ENCODE results near the gene BTNL9.
"Not testable (repeated sequence)": the region's sequence is repeated elsewhere in the genome, so short reads cannot be mapped to it uniquely, and the experiment has no call there.

Gene BTNL9

GRCh38 chr5:181063514-181063913, 23.4 kb downstream of the BTNL9 start:
- DNase-seq = no peak

- DNase-seq = no peak
These were observed 24.9 kb downstream of the BTNL9 start for GRCh38 chr5:181064987-181065386.

- DNase-seq = no peak
These were observed 29.9 kb downstream of the BTNL9 start for GRCh38 chr5:181069767-181070491.

GRCh38 chr5:181070523-181070922, 30.5 kb downstream of the BTNL9 start:
- DNase-seq = no peak

GRCh38 chr5:181071257-181071656, 31.2 kb downstream of the BTNL9 start:
- no peak for DNase-seq

GRCh38 chr5:181076920-181077319, 36.9 kb downstream of the BTNL9 start:
- no peak for DNase-seq

GRCh38 chr5:181081989-181082388, 41.9 kb downstream of the BTNL9 start:
- no peak for DNase-seq

GRCh38 chr5:181084621-181085195, 44.6 kb downstream of the BTNL9 start:
- no peak for DNase-seq

GRCh38 chr5:181086026-181086883, 46.2 kb downstream of the BTNL9 start:
- DNase-seq = no peak

- DNase-seq = no peak
These were observed 46.8 kb downstream of the BTNL9 start for GRCh38 chr5:181086884-181087205.

- DNase-seq = no peak
These were observed 47.2 kb downstream of the BTNL9 start for GRCh38 chr5:181087309-181087708.

GRCh38 chr5:181088289-181088688, 48.2 kb downstream of the BTNL9 start:
- DNase-seq = peak; percentile 37

GRCh38 chr5:181092428-181092827, 52.4 kb downstream of the BTNL9 start:
- no peak for DNase-seq

GRCh38 chr5:181095162-181095561, 55.1 kb downstream of the BTNL9 start:
- not testable (repeated sequence) for DNase-seq

- DNase-seq = not testable (repeated sequence)
These were observed 56.8 kb downstream of the BTNL9 start for GRCh38 chr5:181096721-181097382.

GRCh38 chr5:181097383-181097753, 57.3 kb downstream of the BTNL9 start:
- not testable (repeated sequence) for DNase-seq

- not testable (repeated sequence) for DNase-seq
These were observed 57.9 kb downstream of the BTNL9 start for GRCh38 chr5:181097759-181098491.

- DNase-seq = no peak
These were observed 58.9 kb downstream of the BTNL9 start for GRCh38 chr5:181098762-181099601.

- DNase-seq = no peak
These were observed 59.6 kb downstream of the BTNL9 start for GRCh38 chr5:181099602-181100086.

- no peak for DNase-seq
These were observed 60.2 kb downstream of the BTNL9 start for GRCh38 chr5:181100121-181100875.

Data from RPMI8226 (cell line).